ENCODE results near the gene SPATA13. TPM values are rescaled to one million over a fixed set of nuclear protein-coding genes. Genes with fewer than 3 reads are reported as not detected.
A peak's percentile ranks its signal among the peaks of the same experiment; 100 is the strongest.

The SPATA13 gene
- total RNA-seq, result 10 to 100 TPM; 19.4 to 24.8 TPM
- polyA plus RNA-seq (2013, experiment 1 of 2), result 21.3 TPM
- 20.5 TPM for polyA plus RNA-seq (2013, experiment 2 of 2)
- long read RNA-seq, experiment 1, partial matches to known transcripts, result 0 of 5 reads
- long read RNA-seq, experiment 1, other reads (novel, unspliced or antisense), result 5 of 5 reads
- long read RNA-seq, experiment 2, full-length matches to known transcripts, result 1 of 11 reads
- long read RNA-seq, experiment 2, partial matches to known transcripts, result 6 of 11 reads
- long read RNA-seq, experiment 2, other reads (novel, unspliced or antisense), result 4 of 11 reads
- long read RNA-seq, experiment 3, full-length matches to known transcripts, result 45 of 80 reads
- long read RNA-seq, experiment 3, partial matches to known transcripts, result 5 of 80 reads
- long read RNA-seq, experiment 3, other reads (novel, unspliced or antisense), result 30 of 80 reads
- long read RNA-seq, experiment 4, result 0 reads

DNA sequence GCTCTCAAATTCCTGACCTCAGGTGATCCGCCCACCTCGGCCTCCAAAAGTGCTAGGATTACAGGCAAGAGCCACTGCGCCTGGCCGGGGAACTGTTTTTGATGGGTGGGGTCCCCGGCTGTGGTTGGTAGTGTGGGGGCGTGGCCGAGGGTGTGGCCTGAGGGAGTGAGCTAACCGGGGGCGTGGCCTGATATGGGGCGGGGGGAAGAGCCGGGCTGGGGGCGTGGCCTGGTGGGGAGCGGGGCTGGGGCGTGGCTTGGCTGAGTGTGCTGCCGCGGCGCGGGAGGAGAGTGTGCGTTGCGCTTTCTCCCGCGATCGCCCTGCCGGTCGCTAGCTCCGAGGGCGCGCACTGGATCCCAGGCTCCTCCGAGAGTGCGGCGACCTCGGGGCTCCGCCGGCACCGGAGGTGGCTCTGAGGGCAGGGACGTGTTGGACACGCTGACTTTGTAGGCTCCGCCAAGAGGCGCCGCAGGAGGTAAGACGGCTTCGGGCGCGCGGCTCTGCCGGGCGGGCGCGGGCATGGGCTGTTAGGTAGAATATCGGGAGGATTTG lies at the start of gene SPATA13:
TSS of gene SPATA13 (plus strand) at position 263 of the 552 bp plus-strand sequence. CDS start 62,210 bp downstream, outside the sequence.
- Mint-ChIP-seq H3K27me3 (ENCODE audit: insufficient read depth) (peaks cover 4% of the 10 kb centered on the region), H3K27ac (peak within 1 kb of the TSS; percentile 91), H3K9me3 (no peaks in the 10 kb centered on the region), H3K4me3 (peak within 1 kb of the TSS; percentile 77), H3K36me3 (ENCODE audit: low read depth) (peaks cover 8% of the 10 kb centered on the region), H3K4me1 (peaks cover 16% of the 10 kb centered on the region)
- Histone ChIP-seq H3K27me3 (ENCODE audit: control insufficient read depth, insufficient read depth, low read length, poor library complexity, severe bottlenecking) (peaks cover 6% of the 10 kb centered on the region), H3K36me3 (ENCODE audit: control insufficient read depth, insufficient read depth, low read length) (no peaks in the 10 kb centered on the region), H3K9me3 (ENCODE audit: control insufficient read depth, low read length) (no peaks in the 10 kb centered on the region), H3K4me3 (ENCODE audit: low read length) (peak within 1 kb of the TSS; percentile 89), H3K27ac (ENCODE audit: low read depth, low read length) (peak within 1 kb of the TSS; percentile 81), H3K4me1 (ENCODE audit: control insufficient read depth, insufficient read depth, low read length) (peaks cover 4% of the 10 kb centered on the region), H3K9ac (ENCODE audit: extremely low read depth, low read length, poor library complexity, severe bottlenecking) (peak within 1 kb of the TSS; percentile 64)
- DNase-seq, result peak; percentile 99
- TF ChIP-seq, protein P1, sequence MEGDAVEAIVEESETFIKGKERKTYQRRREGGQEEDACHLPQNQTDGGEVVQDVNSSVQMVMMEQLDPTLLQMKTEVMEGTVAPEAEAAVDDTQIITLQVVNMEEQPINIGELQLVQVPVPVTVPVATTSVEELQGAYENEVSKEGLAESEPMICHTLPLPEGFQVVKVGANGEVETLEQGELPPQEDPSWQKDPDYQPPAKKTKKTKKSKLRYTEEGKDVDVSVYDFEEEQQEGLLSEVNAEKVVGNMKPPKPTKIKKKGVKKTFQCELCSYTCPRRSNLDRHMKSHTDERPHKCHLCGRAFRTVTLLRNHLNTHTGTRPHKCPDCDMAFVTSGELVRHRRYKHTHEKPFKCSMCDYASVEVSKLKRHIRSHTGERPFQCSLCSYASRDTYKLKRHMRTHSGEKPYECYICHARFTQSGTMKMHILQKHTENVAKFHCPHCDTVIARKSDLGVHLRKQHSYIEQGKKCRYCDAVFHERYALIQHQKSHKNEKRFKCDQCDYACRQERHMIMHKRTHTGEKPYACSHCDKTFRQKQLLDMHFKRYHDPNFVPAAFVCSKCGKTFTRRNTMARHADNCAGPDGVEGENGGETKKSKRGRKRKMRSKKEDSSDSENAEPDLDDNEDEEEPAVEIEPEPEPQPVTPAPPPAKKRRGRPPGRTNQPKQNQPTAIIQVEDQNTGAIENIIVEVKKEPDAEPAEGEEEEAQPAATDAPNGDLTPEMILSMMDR (conservative IDR thresholded peaks at IDR 0.05), result no peak
- 0% methylated on average over 4 to 50 of the region's 50 CpGs for WGBS, 2 experiments (ENCODE audit: insufficient coverage in 1 of 2, insufficient read length in 1 of 2)

DNA sequence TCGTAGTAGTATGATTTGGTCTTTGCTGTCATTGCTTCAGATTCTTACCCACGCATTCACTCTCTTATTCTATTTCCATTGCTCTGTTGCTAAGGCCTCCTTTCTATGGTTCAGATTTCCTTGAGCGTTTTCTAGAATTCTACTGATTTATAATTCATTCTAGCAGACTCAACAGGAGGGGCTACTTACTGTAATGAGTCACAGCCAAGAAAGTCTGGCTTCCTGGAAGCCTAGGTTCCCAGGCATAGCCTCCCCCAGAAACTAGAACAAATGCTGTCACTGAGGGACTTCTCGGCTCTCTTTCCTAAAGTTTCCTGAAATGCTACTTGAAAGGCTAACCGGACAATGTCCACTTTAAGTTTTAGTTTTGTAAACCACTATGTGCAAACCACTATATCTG lies 47.7 kb upstream of the SPATA13 start:
- Histone ChIP-seq H3K27ac (ENCODE audit: low read depth, low read length) (no peak overlapping the region), H3K36me3 (ENCODE audit: control insufficient read depth, insufficient read depth, low read length) (no peaks in the 10 kb centered on the region), H3K9ac (ENCODE audit: extremely low read depth, low read length, poor library complexity, severe bottlenecking) (no peak overlapping the region), H3K9me3 (ENCODE audit: control insufficient read depth, low read length) (no peaks in the 10 kb centered on the region), H3K4me1 (ENCODE audit: control insufficient read depth, insufficient read depth, low read length) (no peaks in the 10 kb centered on the region), H3K4me3 (ENCODE audit: low read length) (no peak overlapping the region), H3K27me3 (ENCODE audit: control insufficient read depth, insufficient read depth, low read length, poor library complexity, severe bottlenecking) (no peaks in the 10 kb centered on the region)
- Mint-ChIP-seq H3K4me1 (peaks cover 7% of the 10 kb centered on the region), H3K4me3 (no peak overlapping the region), H3K27ac (no peak overlapping the region), H3K9me3 (no peaks in the 10 kb centered on the region), H3K27me3 (ENCODE audit: insufficient read depth) (no peaks in the 10 kb centered on the region), H3K36me3 (ENCODE audit: low read depth) (no peaks in the 10 kb centered on the region)
- TF ChIP-seq, protein P1 (conservative IDR thresholded peaks at IDR 0.05), result no peak
- WGBS, 2 experiments (ENCODE audit: insufficient coverage in 1 of 2, insufficient read length in 1 of 2), result 92 to 95% methylated on average over 4 to 5 of the region's 5 CpGs
- no peak for DNase-seq

DNA sequence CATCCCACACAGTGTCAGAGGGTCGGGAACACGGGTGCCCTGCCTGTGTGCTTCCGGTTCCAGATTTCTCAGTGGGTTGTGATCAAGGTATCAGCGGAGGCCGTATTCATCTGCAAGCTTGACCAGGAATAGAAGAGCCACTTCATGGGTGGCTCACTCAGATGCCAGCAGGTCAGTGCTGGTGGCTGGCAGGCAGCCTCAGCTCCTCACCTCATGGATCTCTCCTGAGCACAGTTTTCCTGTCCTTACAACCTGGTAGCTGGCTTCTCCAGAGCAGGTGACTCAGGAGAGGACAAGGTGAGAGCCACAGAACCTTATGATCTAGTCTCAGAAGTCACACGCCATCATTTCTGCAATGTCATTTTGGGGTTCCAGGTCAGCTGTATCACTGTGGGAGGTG lies 44.8 kb upstream of the SPATA13 start:
- TF ChIP-seq, protein P1 (conservative IDR thresholded peaks at IDR 0.05), result no peak
- Histone ChIP-seq H3K4me3 (ENCODE audit: low read length) (no peak overlapping the region), H3K27me3 (ENCODE audit: control insufficient read depth, insufficient read depth, low read length, poor library complexity, severe bottlenecking) (no peaks in the 10 kb centered on the region), H3K4me1 (ENCODE audit: control insufficient read depth, insufficient read depth, low read length) (peaks cover 13% of the 10 kb centered on the region), H3K9me3 (ENCODE audit: control insufficient read depth, low read length) (no peaks in the 10 kb centered on the region), H3K9ac (ENCODE audit: extremely low read depth, low read length, poor library complexity, severe bottlenecking) (no peak overlapping the region), H3K27ac (ENCODE audit: low read depth, low read length) (no peak overlapping the region), H3K36me3 (ENCODE audit: control insufficient read depth, insufficient read depth, low read length) (no peaks in the 10 kb centered on the region)
- Mint-ChIP-seq H3K9me3 (no peaks in the 10 kb centered on the region), H3K36me3 (ENCODE audit: low read depth) (no peaks in the 10 kb centered on the region), H3K4me1 (peaks cover 28% of the 10 kb centered on the region), H3K27ac (no peak overlapping the region), H3K4me3 (no peak overlapping the region), H3K27me3 (ENCODE audit: insufficient read depth) (no peaks in the 10 kb centered on the region)
- 95 to 100% methylated on average over 6 of the region's 6 CpGs for WGBS, 2 experiments (ENCODE audit: insufficient coverage in 1 of 2, insufficient read length in 1 of 2)
- DNase-seq, result no peak

Data from endodermal cell (in vitro differentiated cells).